GM13977 (cell line): ENCODE data around the gene ATP2C1.
"Not testable (repeated sequence)": the region's sequence is repeated elsewhere in the genome, so short reads cannot be mapped to it uniquely, and the experiment has no call there.

ENCODE experiments used
- DNase-seq: peaks from one replicate; pipeline ENCODE4 v3.0.0; 2012; ENCODE audit warnings: low spot score
- CTCF ChIP-seq: IDR thresholded peaks from 2 replicates; pipeline ENCODE4 v1.5.1; 2012; ENCODE audit warnings: mild to moderate bottlenecking, control low read depth; ENCODE audit not compliant: insufficient read depth; ENCODE audit errors: extremely low read depth, missing control alignments
- in situ Hi-C: fragments of 300-500 bp; cut with MboI; formaldehyde crosslinking; loops from one replicate; pipeline ENCODE4 v1.12.0; 2022; ENCODE audit warnings: low sequenced_read_pairs, low pct_unique_long_range_greater_than_20kb, mixed read lengths, inconsistent platforms; ENCODE audit not compliant: unreplicated experiment

Gene ATP2C1

GRCh38 chr3:130850843-130851242 is 43.0 kb upstream of the ATP2C1 start:
- no peak for TF ChIP-seq CTCF
- in situ Hi-C loops = no loop called here
- DNase-seq = no peak

DNA sequence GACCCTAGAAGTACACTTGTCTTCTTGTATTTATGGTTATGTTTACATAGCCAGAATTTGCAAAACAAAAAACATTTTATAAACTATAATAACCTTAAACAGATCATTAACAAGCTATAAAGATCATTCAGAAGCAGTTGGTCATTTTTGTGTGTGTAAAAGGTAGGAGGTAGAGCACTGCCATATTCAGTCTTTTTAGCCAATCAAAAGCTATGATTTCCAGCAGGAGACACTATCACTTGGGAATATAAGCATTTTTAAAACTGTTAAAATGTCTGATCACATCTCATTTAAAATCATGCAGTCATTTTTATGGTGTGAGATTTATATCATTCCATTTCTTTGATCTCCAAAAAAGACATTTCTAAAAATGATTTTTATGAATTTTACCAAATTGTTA is 42.6 kb upstream of the ATP2C1 start:
- no peak for DNase-seq
- no peak for TF ChIP-seq CTCF
- in situ Hi-C loops = no loop called here

DNA sequence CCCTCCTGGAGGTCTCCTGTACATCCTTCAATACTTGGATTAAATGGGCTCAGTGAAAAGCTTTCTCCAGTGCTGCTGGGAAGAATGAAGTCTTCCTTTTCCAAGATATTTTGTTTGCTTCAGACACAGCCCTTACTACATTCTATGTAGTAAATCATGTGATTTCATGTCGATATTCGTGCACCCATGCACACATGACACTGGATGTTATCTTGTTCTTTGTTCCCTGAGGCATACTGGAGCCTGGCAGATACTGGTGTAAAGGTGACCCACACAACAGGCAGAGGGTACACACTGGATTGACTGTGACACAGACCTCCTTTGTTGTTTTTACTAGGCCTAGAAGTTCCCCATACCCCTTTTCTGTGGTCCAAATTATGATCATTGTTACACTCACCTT is 40.3 kb upstream of the ATP2C1 start:
- DNase-seq = no peak
- TF ChIP-seq CTCF = no peak
- in situ Hi-C loops = no loop called here

DNA sequence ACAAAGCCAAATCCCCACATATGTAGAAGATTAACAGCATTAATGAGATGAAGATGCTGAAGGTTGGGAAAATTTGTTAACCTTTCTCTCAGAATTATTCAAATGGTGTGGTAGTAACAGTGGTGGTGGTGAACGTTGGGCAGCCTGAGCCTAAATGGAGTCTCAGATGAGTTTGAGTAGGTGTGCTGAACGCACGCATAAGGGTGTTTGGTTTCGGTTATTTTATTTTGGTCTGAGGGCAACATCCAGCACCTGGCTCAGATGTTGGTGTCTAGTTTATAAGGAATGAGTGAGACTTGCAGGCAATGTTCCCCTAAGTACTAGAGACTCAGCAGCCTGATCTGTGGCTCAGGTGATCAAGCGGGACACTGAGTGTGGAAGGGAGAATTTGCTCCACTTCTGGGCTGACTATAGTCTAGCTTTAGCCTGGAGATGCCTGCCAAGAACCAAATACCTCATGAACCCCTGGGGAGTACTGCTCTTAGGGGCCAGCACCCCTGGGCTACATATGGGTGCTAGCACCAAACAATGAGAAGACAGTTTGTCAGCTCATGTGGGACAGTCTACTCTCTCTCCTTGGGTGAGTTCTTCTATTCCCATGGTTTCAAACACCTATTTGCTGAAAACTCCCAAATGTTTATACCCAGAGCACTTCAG is 39.5 kb upstream of the ATP2C1 start:
- no peak for TF ChIP-seq CTCF
- in situ Hi-C loops = no loop called here
- no peak for DNase-seq

DNA sequence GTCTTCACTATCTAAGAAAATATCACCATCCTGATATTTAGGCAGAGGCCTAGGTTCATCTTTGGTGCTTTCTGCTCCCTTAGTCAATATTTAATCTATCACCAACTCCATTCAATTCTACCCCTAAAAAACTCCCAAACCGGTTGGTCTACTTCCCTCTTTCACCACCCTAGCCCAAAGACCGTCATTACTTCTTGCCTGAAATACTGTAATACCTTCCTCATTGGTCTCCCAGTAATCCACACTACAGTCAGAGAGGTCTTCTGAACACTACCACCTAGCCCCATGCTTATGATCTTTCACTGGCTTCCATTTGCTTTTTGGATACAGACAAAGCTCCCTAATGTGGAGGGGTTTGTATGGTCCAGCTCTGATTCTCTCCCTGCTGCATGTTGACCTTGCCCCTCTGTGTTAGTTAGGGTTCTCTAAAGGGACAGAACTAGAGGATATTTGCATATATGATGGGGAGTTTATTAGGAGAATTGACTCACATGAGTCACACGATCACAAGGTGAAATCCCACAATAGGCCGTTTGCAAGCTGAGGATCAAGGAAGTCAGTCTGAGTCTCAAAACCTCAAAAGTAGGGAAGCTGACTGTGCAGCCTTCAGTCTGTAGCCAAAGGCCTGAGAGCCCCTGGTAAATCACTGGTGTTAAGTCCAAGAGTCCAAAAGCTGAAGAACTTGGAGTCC is 36.4 kb upstream of the ATP2C1 start:
- no peak for DNase-seq
- TF ChIP-seq CTCF = no peak
- in situ Hi-C loops = no loop called here

DNA sequence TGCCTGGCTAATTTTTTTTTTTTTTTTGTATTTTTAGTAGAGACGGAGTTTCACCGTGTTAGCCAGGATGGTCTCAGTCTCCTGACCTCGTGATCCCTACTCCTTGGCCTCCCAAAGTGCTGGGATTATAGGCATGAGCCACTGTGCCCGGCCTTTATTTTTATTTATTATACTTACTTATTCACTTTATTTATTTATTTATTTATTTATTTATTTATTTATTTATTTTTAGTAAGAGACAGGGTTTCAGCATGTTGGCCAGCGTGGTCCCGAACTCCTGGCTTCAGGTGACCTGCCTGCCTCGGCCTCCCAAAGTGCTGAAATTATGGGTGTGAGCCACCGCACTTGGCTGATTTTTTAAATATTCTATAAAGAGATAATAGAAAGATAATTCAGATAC is 31.8 kb upstream of the ATP2C1 start:
- in situ Hi-C loops, DNase-seq: not testable (repeated sequence)

DNA sequence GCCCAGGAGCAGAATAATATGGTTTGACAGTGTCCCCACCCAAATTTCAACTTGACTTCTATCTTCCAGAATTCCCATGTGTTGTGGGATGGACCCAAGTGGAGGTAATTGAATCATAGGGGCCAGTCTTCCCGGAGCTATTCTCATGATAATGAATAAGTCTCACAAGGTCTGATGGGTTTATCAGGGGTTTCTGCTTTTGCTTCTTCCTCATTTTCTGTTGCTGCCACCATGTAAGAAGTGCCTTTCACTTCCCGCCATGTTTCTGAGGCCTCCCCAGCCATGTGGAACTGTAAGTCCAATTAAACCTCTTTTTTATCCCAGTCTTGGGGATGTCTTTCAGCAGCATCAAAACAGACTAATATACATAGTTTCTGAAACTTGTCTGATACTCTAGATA is 28.4 kb upstream of the ATP2C1 start:
- no peak for DNase-seq
- in situ Hi-C loops = no loop called here
- TF ChIP-seq CTCF = no peak
